AG09319 (cell line): ENCODE measurements around the gene ZNF808.
"Not testable (repeated sequence)": the region's sequence is repeated elsewhere in the genome, so short reads cannot be mapped to it uniquely, and the experiment has no call there.

Source experiments
- DNase-seq: peaks from one replicate; pipeline ENCODE4 v3.0.0-alpha.2; 2010; ENCODE audit warnings: low read depth; ENCODE audit errors: extremely low read depth
- TF ChIP-seq, protein P1 (sequence below): IDR thresholded peaks from 2 replicates; pipeline ENCODE4 v1.5.1; 2011; ENCODE audit warnings: low read depth, mild to moderate bottlenecking, inconsistent platforms, low read length, moderate library complexity

Gene ZNF808

DNA sequence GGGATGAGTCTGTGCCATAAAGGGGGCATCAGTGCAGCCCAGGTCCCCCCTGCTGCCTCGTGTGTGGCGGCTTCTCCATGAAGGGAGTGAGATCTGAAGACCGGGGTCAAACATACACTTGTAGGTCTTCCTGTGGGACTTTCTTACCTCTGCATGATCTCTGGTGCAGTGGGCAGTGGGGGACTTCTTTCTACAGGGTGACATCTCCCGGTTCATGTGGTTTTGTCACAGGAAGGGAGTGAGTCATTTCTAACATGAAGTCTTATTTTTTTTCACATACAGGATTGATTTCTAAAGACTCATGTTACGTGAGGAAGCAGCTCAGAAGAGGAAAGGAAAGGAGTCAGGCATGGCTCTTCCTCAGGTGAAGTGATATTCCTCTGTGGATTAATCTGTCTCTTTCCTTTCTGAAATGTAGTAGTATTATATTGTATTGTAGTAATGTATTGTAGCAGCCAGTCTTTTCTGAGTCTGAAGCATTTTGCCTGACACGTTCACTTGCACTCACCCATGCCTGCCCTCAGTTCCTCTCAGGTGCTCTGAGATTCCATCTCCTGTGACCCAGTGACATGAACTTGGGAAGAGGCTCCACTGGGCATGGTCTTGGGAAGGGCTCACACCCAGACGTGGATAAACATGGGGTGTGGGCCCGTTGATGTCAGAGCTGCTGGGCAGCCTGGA, 15.7 kb downstream of the ZNF808 start:
- TF ChIP-seq, protein P1, sequence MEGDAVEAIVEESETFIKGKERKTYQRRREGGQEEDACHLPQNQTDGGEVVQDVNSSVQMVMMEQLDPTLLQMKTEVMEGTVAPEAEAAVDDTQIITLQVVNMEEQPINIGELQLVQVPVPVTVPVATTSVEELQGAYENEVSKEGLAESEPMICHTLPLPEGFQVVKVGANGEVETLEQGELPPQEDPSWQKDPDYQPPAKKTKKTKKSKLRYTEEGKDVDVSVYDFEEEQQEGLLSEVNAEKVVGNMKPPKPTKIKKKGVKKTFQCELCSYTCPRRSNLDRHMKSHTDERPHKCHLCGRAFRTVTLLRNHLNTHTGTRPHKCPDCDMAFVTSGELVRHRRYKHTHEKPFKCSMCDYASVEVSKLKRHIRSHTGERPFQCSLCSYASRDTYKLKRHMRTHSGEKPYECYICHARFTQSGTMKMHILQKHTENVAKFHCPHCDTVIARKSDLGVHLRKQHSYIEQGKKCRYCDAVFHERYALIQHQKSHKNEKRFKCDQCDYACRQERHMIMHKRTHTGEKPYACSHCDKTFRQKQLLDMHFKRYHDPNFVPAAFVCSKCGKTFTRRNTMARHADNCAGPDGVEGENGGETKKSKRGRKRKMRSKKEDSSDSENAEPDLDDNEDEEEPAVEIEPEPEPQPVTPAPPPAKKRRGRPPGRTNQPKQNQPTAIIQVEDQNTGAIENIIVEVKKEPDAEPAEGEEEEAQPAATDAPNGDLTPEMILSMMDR = no peak
- no peak for DNase-seq

DNA sequence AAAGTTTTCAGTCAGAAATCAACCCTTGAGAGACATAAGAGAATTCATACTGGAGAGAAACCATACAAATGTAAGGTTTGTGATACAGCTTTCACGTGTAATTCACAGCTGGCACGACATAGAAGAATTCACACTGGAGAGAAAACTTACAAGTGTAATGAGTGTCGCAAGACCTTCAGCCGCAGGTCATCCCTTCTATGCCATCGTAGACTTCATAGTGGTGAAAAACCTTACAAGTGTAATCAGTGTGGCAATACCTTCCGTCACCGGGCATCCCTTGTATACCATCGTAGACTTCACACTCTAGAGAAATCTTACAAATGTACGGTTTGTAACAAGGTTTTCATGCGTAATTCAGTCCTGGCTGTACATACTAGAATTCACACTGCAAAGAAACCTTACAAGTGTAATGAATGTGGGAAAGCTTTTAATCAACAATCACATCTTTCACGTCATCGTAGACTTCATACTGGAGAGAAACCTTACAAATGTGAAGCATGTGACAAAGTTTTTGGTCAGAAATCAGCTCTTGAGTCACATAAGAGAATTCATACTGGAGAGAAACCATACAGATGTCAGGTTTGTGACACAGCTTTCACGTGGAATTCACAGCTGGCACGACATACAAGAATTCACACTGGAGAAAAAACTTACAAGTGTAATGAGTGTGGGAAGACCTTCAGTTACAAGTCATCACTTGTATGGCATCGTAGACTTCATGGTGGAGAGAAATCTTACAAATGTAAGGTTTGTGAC, 26.9 kb downstream of the ZNF808 start:
- TF ChIP-seq, protein P1 = no peak
- DNase-seq = no peak

DNA sequence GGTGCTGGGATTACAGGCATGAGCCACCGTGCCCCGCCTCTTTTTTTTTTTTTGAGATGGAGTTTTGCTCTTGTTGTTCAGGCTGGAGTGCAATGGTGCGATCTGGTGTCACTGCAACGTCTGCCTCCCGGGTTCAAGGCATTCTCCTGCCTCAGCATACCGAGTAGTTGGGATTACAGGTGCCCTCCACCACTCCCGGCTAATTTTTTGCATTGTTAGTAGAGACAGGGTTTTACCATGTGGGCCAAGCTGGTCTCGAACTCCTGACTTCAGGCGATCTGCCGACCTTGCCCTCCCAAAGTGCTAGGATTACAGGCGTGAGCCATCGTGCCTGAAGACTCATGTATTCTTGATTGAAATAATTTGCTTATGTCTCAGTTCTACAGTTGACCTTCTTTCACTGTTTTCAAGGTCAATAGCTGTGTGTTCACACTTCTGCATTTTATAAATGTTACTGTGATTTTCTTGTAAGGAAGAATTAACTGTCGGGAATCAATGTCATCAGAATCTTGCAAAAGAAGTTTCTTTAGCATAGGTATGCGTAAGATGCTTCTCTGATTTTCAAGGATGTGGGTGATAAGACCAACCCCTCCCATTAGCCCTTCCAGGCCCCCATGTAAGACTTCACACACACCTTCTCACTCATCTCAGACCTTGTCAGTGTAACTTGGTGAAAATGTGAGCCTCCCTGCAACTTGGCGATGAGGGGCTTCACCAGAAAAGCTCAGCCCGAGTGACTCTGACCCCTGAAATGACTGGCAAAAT, 29.9 kb downstream of the ZNF808 start:
- TF ChIP-seq, protein P1 = no peak
- DNase-seq = no peak

DNA sequence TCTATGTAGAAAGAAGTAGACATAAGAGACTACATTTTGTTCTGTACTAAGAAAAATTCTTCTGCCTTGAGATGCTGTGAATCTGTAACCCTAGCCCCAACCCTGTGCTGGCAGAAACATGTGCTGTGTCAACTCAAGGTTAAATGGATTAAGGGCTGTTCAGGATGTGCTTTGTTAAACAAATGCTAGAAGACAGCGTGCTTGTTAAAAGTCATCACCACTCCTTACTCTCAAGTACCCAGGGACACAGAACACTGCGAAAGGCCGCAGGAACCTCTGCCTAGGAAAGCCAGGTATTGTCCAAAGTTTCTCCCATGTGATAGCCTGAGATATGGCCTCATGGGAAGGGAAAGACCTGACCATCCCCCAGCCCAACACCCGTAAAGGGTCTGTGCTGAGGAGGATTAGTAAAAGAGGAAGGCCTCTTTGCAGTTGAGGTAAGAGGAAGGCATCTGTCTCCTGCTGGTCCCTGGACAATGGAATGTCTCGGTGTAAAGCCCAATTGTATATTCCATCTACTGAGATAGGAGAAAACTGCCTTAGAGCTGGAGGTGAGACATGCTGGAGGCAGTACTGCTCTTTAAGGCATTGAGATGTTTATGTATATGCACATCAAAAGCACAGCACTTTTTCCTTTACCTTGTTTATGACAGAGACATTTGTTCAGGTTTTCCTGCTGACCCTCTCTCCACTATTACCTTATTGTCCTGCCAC, 31.4 kb downstream of the ZNF808 start:
- not testable (repeated sequence) for DNase-seq

DNA sequence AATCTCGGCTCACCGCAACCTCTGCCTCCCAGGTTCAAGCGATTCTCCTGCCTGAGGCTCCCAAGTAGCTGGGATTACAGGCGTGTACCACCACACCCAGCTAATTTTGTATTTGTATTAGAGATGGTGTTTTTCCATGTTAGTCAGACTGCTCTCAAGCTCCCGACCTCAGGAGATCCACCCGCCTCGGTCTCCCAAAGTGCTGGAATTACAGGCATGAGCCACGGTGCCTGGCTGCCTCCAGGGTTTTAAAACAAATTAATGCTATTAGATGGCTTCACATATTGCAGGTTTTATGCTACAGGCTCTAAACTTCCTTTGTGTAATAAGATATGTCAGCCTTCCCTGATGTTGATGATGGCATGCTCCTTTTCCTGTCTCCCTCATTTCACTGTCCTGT, 34.1 kb downstream of the ZNF808 start:
- DNase-seq = not testable (repeated sequence)

DNA sequence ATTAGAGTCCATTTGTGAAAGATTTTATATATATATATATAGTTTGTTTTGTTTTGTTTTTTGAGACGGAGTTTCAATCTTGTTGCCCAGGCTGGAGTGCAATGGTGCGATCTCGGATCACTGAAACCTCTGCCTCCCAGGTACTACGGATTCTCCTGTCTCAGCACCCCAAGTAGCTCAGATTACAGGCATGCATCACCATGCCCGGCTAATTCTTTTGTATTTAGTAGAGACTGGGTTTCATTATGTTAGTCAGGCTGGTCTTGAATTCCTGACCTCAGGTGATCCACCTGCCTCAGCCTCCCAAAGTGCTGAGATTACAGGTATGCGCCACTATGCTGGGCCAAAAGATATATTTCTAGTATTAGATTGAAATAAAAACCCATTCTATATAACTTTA, 38.7 kb downstream of the ZNF808 start:
- DNase-seq = no peak
- TF ChIP-seq, protein P1 = no peak

DNA sequence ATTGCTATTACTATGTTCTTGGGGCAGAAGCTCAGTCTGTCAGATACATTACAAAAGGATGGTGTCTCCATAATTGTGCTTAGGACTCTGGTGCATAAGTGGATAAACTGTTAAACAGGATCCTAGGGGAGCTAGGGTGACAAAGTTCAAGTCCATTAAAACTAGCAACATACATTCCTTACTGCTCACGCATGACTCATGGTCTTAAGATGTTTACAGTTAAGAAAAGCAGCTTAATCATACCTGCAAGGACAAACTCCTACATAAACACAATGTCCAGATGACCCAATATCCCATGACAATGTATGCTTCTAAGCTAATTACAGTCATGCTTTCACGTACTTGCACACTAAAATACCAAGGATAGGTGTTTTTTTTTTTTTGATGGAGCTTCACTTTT, 39.1 kb downstream of the ZNF808 start:
- no peak for DNase-seq
- TF ChIP-seq, protein P1 = no peak

DNA sequence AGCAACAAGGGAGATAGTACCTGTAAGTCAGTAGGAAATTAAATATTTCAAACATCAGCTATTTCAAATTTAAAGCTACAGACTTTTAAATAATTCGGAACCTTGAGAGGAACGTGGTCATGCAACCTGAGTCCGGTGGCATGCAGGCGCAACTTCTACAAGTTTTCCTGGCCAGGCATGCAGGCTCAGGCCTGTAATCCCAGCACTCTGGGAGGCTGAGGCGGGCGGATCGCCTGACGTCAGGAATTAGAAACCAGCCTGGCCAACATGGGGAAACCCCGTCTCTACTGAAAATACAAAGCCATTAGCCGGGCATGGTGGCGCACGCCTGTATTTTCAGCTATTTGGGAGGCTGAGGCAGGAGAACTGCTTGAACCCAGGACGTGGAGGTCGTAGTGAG, 40.5 kb downstream of the ZNF808 start:
- TF ChIP-seq, protein P1 = no peak
- DNase-seq = no peak

DNA sequence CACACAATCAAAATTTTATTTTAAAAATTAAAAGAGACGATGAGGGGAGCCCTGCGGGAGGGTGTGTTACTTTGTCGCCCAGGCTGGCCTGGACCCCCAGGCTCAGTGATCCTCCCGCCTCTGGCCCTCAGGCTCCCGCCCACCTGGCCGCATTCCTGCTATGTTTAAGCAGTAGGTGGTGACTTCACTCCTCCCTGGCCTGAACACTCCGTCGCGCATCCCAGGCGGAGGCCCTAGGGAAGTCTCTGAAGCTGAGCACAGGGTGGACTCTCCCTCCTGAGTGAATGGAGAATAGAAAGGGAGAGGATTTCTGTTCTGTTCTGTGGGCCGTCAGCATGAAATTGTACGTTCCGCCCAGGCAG, 42.2 kb downstream of the ZNF808 start:
- not testable (repeated sequence) for DNase-seq
